ENCODE results near the gene SULT1C4.

GRCh38 chr2:108347786-108348185, 30.0 kb upstream of the SULT1C4 start:
- no peak for TF ChIP-seq CTCF (IDR thresholded peaks at IDR 0.05)
- no peak for TF ChIP-seq ZFX (IDR thresholded peaks at IDR 0.05; ENCODE audit: borderline replicate concordance)

Data from 22Rv1 (cell line).